Measurements from ENCODE around the gene IFNL3.

DNA sequence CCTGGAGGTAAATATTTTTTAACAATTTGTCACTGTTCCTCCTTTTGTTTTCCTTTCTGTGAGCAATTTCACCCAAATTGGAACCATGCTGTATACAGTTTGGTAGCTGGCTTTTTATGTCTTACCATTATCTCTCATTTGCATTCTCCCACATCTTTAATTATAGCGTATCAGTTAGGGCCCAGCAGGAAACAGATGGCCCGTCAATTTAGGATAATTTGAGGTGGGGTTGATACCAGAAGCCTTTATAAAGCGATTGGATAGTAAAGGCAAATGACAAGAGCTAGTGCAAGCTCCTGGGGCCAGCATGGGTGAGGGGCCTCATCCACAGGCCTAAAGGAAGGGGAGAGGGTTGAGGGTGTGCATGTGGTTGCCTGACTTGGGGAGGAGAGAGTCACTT, 7.7 kb upstream of the IFNL3 start:
- TF ChIP-seq CTCF (conservative IDR thresholded peaks at IDR 0.05; ENCODE audit: low read depth, low read length) (no peak), EZH2 (IDR thresholded peaks at IDR 0.05; ENCODE audit: borderline replicate concordance, low read depth, low read length, poor library complexity, severe bottlenecking) (no peak)
